MCF 10A (cell line): ENCODE results near the gene MIS18A. TPM values are rescaled to one million over a fixed set of nuclear protein-coding genes. Genes with fewer than 3 reads are reported as not detected.

Source experiments
- BruUV-seq: library from RNA; stranded (reverse); fragments of 400-500 nt; replicated peaks from 2 replicates; lab custom pipeline; 2021; lab: Mats Ljungman, UMichigan
- CTCF ChIA-PET: fragments of 300-600 bp; sonication (Branson Sonifier 250); formaldehyde crosslinking; extraction: SDS; loops from one replicate; lab custom pipeline; 2021; ENCODE audit warnings: antibody characterized with exemption, inconsistent platforms; lab: Yijun Ruan, JAX
- POLR2A ChIA-PET: fragments of 300-600, 350-650 bp; sonication (Branson Sonifier 250); formaldehyde crosslinking; extraction: SDS; loops from one replicate; lab custom pipeline; 2020; ENCODE audit warnings: antibody characterized with exemption, inconsistent platforms; lab: Yijun Ruan, JAX
- DNase-seq: peaks from one replicate; pipeline ENCODE4 v3.0.0-alpha.2; 2018; ENCODE audit not compliant: unreplicated experiment
- H3K27ac Mint-ChIP-seq: one replicate; pipeline ENCODE4 v1.8.0; 2022; ENCODE audit warnings: mild to moderate bottlenecking, low read depth, mixed read lengths; ENCODE audit not compliant: unreplicated experiment
- H3K27me3 Mint-ChIP-seq: one replicate; pipeline ENCODE4 v1.8.0; 2022; ENCODE audit warnings: mixed read lengths; ENCODE audit not compliant: insufficient read depth, unreplicated experiment
- H3K36me3 Mint-ChIP-seq: one replicate; pipeline ENCODE4 v1.8.0; 2022; ENCODE audit warnings: mild to moderate bottlenecking, moderate library complexity, mixed read lengths; ENCODE audit not compliant: insufficient read depth, unreplicated experiment
- H3K4me1 Mint-ChIP-seq: one replicate; pipeline ENCODE4 v1.8.0; 2022; ENCODE audit warnings: mixed read lengths; ENCODE audit not compliant: insufficient read depth, unreplicated experiment
- H3K4me3 Mint-ChIP-seq: one replicate; pipeline ENCODE4 v1.8.0; 2022; ENCODE audit warnings: mild to moderate bottlenecking, moderate library complexity, mixed read lengths; ENCODE audit not compliant: unreplicated experiment
- H3K9me3 Mint-ChIP-seq: one replicate; pipeline ENCODE4 v1.8.0; 2022; ENCODE audit warnings: mixed read lengths; ENCODE audit not compliant: unreplicated experiment
- CTCF ChIP-seq: fragments of 200-600 bp; IDR thresholded peaks from one replicate; pipeline ENCODE4 v1.8.0; 2022; ENCODE audit warnings: antibody characterized with exemption, mild to moderate bottlenecking; ENCODE audit not compliant: unreplicated experiment
- intact Hi-C: fragments of 100-400 bp; cut with micrococcal nuclease; formaldehyde crosslinking; loops from 2 replicates; pipeline ENCODE4 v1.14.1; 2022
- total RNA-seq: library from RNA; stranded (reverse); gene quantifications from 2 replicates; pipeline ENCODE4 v1.2.3, GENCODE V29; 2022

The MIS18A gene
- total RNA-seq, 1 experiment from 2014 or later, result 14.0 TPM

GRCh38 chr21:32233722-32234301 lies 45.0 kb downstream of the MIS18A start:
- no TSS peak for BruUV-seq
- TF ChIP-seq CTCF, result no peak
- DNase-seq, result no peak
- POLR2A ChIA-PET, result no interaction called here
- Mint-ChIP-seq H3K4me3 (no peak overlapping the region), H3K9me3 (no peaks in the 10 kb centered on the region), H3K36me3 (no peaks in the 10 kb centered on the region), H3K4me1 (no peaks in the 10 kb centered on the region), H3K27me3 (peaks cover 57% of the 10 kb centered on the region), H3K27ac (no peak overlapping the region)
- CTCF ChIA-PET, result interaction anchor here (0.6 kb wide), 1 partner anchor 173 kb away, joined by 3 read pairs; no protein-coding TSS in a partner anchor
- intact Hi-C loops, result no loop called here

- Mint-ChIP-seq H3K4me1 (no peaks in the 10 kb centered on the region), H3K27ac (no peak overlapping the region), H3K27me3 (peaks cover 57% of the 10 kb centered on the region), H3K36me3 (no peaks in the 10 kb centered on the region), H3K9me3 (no peaks in the 10 kb centered on the region), H3K4me3 (no peak overlapping the region)
- no TSS peak for BruUV-seq
- POLR2A ChIA-PET, result no interaction called here
- no peak for DNase-seq
- TF ChIP-seq CTCF, result no peak
- intact Hi-C loops, result no loop called here
- CTCF ChIA-PET, result interaction anchor here (0.6 kb wide), 1 partner anchor 172 kb away, joined by 3 read pairs; no protein-coding TSS in a partner anchor
Measured at GRCh38 chr21:32233055-32233546, 45.7 kb downstream of the MIS18A start.

GRCh38 chr21:32226444-32226843 lies 52.4 kb downstream of the MIS18A start:
- H3K36me3 Mint-ChIP-seq, result no peaks in the 10 kb centered on the region
- H3K27me3 Mint-ChIP-seq, result peaks cover 57% of the 10 kb centered on the region
- H3K4me1 Mint-ChIP-seq, result no peaks in the 10 kb centered on the region
- TF ChIP-seq CTCF, result no peak
- POLR2A ChIA-PET, result no interaction called here
- no TSS peak for BruUV-seq
- CTCF ChIA-PET, result no interaction called here
- H3K9me3 Mint-ChIP-seq, result peaks cover 8% of the 10 kb centered on the region
- DNase-seq, result no peak
- no peak overlapping the region for H3K4me3 Mint-ChIP-seq
- H3K27ac Mint-ChIP-seq, result no peak overlapping the region
- intact Hi-C loops, result no loop called here

Other genes with a start within 250 kb of the MIS18A start
- not detected in 2 replicates for gene MRAP, start 19.8 kb upstream of the MIS18A start, total RNA-seq
- 32.3 and 43.5 TPM in 2 replicates for gene URB1, start 114.0 kb upstream of the MIS18A start, total RNA-seq
- gene EVA1C, start 133.7 kb upstream of the MIS18A start, total RNA-seq, result 16.8 and 22.2 TPM in 2 replicates